ENCODE data around the gene ACRV1.

Gene ACRV1

GRCh38 chr11:125649465-125650166 lies 31.0 kb downstream of the ACRV1 start:
- no peak for DNase-seq

GRCh38 chr11:125645871-125646270 lies 34.8 kb downstream of the ACRV1 start:
- DNase-seq = no peak

- no peak for DNase-seq
Observed at GRCh38 chr11:125638315-125638714, 42.3 kb downstream of the ACRV1 start.

GRCh38 chr11:125637840-125638239 lies 42.8 kb downstream of the ACRV1 start:
- no peak for DNase-seq

GRCh38 chr11:125627236-125627910 lies 53.3 kb downstream of the ACRV1 start:
- DNase-seq = no peak

GRCh38 chr11:125626288-125626950 lies 54.2 kb downstream of the ACRV1 start:
- no peak for DNase-seq

- peak; percentile 93 for DNase-seq
Observed at GRCh38 chr11:125625630-125626287, 54.9 kb downstream of the ACRV1 start.

GRCh38 chr11:125625225-125625629 lies 55.4 kb downstream of the ACRV1 start:
- DNase-seq = no peak

- peak; percentile 12 for DNase-seq
Observed at GRCh38 chr11:125624756-125625213, 55.9 kb downstream of the ACRV1 start, which contains the start of gene CHEK1. Gene CHEK1, plus strand, starts transcription at chr11:125625163. Its CDS starts 1,606 bp downstream, at chr11:125626769.

- DNase-seq = no peak
Observed at GRCh38 chr11:125623064-125623463, 57.6 kb downstream of the ACRV1 start.

GRCh38 chr11:125621995-125622394 lies 58.7 kb downstream of the ACRV1 start:
- no peak for DNase-seq
